ENCODE data around the gene TBC1D24.

- TF ChIP-seq CTCF (IDR thresholded peaks at IDR 0.05) (no peak), POLR2A (IDR thresholded peaks at IDR 0.05) (no peak)
Observed at GRCh38 chr16:2498531-2499253, 23.8 kb downstream of the TBC1D24 start.
